PFSK-1 (cell line): ENCODE results near the gene GNS.

Experiments used
- FOXP2 ChIP-seq: optimal IDR thresholded peaks from 2 replicates; pipeline ENCODE3; 2011; ENCODE audit warnings: borderline replicate concordance, control low read depth, inconsistent platforms; ENCODE audit not compliant: insufficient read depth; ENCODE audit errors: extremely low read length, extremely low read depth
- POLR2AphosphoS5 ChIP-seq: IDR thresholded peaks from 2 replicates; pipeline ENCODE4 v1.6.1; 2012; ENCODE audit warnings: low read depth, mild to moderate bottlenecking, control low read depth, low read length, moderate library complexity
- SIN3A ChIP-seq: IDR thresholded peaks from 2 replicates; pipeline ENCODE4 v1.6.1; 2012; ENCODE audit warnings: mild to moderate bottlenecking, low read length, moderate library complexity, borderline replicate concordance; ENCODE audit not compliant: insufficient read depth
- TAF1 ChIP-seq: IDR thresholded peaks from 2 replicates; pipeline ENCODE4 v1.6.1; 2012; ENCODE audit warnings: low read length, control low read depth, borderline replicate concordance; ENCODE audit not compliant: insufficient read depth
- TF ChIP-seq, protein P1 (sequence below), 2 experiments: IDR thresholded peaks; 2 replicates each; pipeline versions ENCODE4 v1.6.1 to v1.8.0; 2011 to 2012; ENCODE audit warnings: low read depth in 2 of 2, low read length in 2 of 2, control low read depth in 1 of 2, inconsistent platforms in 1 of 2, mild to moderate bottlenecking in 1 of 2, moderate library complexity in 1 of 2; ENCODE audit not compliant: insufficient read depth in 1 of 2

The GNS gene

DNA sequence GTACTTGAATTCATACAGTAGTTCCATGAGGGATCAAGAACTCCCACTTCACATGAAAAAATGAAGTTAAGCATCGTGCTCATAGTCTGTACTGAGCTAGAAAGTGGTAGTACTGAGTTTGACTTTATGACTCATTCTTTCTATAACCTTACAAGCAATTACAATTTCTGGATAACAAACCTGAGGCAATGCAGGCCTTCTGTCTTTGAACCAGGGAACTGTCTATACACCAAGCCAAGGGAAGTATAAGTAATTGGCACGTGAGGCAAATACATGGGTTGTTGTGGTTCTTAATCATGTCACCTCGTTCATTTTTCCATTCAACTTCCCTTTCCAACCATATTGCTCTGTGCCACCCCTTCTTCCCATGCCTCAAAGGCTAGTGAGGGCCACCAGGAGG, 16.8 kb downstream of the GNS start:
- TF ChIP-seq TAF1 (no peak), SIN3A (no peak), FOXP2 (no peak), POLR2AphosphoS5 (no peak)
- TF ChIP-seq, protein P1, sequence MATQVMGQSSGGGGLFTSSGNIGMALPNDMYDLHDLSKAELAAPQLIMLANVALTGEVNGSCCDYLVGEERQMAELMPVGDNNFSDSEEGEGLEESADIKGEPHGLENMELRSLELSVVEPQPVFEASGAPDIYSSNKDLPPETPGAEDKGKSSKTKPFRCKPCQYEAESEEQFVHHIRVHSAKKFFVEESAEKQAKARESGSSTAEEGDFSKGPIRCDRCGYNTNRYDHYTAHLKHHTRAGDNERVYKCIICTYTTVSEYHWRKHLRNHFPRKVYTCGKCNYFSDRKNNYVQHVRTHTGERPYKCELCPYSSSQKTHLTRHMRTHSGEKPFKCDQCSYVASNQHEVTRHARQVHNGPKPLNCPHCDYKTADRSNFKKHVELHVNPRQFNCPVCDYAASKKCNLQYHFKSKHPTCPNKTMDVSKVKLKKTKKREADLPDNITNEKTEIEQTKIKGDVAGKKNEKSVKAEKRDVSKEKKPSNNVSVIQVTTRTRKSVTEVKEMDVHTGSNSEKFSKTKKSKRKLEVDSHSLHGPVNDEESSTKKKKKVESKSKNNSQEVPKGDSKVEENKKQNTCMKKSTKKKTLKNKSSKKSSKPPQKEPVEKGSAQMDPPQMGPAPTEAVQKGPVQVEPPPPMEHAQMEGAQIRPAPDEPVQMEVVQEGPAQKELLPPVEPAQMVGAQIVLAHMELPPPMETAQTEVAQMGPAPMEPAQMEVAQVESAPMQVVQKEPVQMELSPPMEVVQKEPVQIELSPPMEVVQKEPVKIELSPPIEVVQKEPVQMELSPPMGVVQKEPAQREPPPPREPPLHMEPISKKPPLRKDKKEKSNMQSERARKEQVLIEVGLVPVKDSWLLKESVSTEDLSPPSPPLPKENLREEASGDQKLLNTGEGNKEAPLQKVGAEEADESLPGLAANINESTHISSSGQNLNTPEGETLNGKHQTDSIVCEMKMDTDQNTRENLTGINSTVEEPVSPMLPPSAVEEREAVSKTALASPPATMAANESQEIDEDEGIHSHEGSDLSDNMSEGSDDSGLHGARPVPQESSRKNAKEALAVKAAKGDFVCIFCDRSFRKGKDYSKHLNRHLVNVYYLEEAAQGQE (IDR thresholded peaks at IDR 0.05; ENCODE audit: insufficient read depth in 1 of 2, low read depth in 2 of 2, low read length in 2 of 2): no peak

DNA sequence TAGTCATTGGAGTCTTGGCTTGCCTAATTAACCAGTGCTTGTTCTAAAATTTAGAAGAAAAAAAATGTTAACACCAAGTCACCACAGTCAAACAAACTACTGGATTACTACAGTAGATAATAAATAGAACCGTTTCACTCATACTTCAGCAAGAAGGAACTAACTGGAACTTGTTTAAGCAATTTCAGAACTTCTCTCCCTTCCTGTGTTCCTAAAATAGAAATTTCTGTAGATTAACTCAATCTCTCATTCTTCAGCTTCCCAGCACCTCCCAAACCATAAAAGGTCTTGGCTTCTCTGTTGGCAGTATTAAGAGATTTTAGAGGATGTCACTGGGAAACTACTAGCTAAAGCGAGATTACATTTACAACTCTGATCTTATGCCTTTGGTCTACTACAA, 18.6 kb downstream of the GNS start:
- no peak for TF ChIP-seq POLR2AphosphoS5

DNA sequence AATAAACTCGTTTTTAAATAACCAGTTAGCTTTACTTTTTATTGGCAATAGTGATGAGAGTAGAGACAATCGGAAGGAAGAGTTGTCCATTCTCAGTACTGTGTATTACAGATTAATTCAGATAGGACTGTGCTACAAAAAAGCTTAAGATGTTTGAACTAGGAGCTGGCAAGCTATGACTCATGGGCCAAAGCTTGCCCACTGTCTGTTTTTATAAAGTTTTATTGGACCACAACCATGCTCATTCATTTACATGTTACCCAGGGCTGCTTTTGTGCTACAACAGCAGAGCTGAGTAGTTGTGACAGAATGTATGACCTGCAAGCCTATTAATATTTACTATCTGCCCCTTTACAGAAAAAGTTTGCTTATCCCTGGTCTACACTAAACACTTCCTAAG, 19.4 kb downstream of the GNS start:
- TF ChIP-seq SIN3A: no peak
- TF ChIP-seq FOXP2: no peak
- no peak for TF ChIP-seq TAF1
- TF ChIP-seq, protein P1 (IDR thresholded peaks at IDR 0.05; ENCODE audit: insufficient read depth in 1 of 2, low read depth in 2 of 2, low read length in 2 of 2): no peak
- TF ChIP-seq POLR2AphosphoS5: no peak

DNA sequence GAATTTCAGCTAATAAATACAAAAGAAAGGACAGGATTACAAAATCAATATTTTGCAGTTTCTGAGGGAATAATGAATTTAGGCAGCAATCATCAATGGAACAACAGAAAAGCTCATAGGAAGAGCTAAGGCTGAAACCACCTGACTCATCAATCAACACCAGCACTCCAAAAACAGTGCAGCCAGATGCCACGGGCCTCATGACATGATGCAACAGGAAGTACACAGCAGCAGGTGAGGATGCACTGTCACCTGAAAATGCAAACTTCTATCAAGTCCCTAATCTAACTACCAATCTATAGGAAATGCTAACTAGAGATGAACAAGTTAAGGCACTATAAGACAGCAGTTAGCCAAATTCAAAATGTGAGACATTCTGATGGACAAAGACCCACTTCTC, 21.7 kb downstream of the GNS start:
- TF ChIP-seq POLR2AphosphoS5 (no peak), SIN3A (no peak), TAF1 (no peak), FOXP2 (no peak)
- TF ChIP-seq, protein P1 (IDR thresholded peaks at IDR 0.05; ENCODE audit: insufficient read depth in 1 of 2, low read depth in 2 of 2, low read length in 2 of 2): no peak

DNA sequence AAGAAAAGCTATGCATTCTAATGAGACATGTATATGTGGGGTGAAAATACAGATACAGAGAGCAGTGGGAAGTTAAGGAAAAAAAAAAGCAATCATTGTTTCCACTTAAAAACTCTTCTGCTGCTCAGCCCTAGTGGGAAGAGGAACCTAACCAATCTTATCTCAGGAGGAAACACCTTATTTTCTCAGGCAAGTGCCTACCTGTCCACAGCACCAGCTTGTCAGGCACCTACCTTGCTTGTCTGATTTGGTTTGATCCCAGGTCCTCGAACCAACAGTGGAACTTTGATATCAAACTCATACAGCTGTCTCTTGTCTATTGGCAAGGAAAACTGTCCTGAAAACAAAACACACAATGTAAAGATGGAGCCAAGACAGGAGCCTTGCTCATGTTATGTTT, 22.4 kb downstream of the GNS start:
- TF ChIP-seq SIN3A: no peak
- TF ChIP-seq, protein P1 (IDR thresholded peaks at IDR 0.05; ENCODE audit: insufficient read depth in 1 of 2, low read depth in 2 of 2, low read length in 2 of 2): no peak
- TF ChIP-seq FOXP2: no peak
- no peak for TF ChIP-seq POLR2AphosphoS5
- no peak for TF ChIP-seq TAF1

DNA sequence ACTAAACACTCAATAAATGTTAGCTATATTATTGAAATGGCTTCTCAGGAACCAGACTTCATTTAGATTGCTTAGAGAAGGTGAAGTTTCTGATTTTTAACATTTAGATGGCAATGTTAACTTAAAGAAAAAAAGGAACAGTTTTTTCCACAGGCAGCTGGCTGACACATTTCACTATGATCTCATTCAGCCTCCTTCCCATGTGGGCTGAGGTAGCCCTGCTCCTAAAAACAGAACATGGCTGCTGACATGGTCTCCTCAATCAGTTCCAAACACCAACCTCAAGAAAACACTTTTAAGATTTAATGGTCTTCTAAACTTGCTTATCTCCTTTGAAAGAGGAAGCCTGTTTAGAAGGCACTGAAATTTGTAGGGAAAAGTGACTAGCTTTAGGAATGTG, 23.8 kb downstream of the GNS start:
- no peak for TF ChIP-seq FOXP2
- TF ChIP-seq, protein P1 (IDR thresholded peaks at IDR 0.05; ENCODE audit: insufficient read depth in 1 of 2, low read depth in 2 of 2, low read length in 2 of 2): no peak
- TF ChIP-seq SIN3A: no peak
- TF ChIP-seq TAF1: no peak
- TF ChIP-seq POLR2AphosphoS5: no peak
